Lung (tissue), 12 donors: ENCODE data around the gene HMGN4. TPM values are rescaled to one million over a fixed set of nuclear protein-coding genes. Genes with fewer than 3 reads are reported as not detected.

Source experiments
- ATAC-seq: fragments of 200-7000 bp; cut with Tn5 transposase; one replicate; pipeline ENCODE4 v1.9.1; 2020; ENCODE audit warnings: moderate number of reproducible peaks; ENCODE audit not compliant: insufficient read depth, low FRiP score
- DNase-seq, 3 donors: peaks; one replicate each; pipeline ENCODE4 v3.0.0-alpha.2; 2013 to 2017
- H3K27ac ChIP-seq, 2 donors: one replicate each; pipeline ENCODE4 v1.5.1; 2013; ENCODE audit warnings: mild to moderate bottlenecking in 2 of 2, moderate library complexity in 2 of 2, control low read depth in 1 of 2, inconsistent platforms in 1 of 2, low read depth in 1 of 2, low read length in 1 of 2
- H3K27me3 ChIP-seq, 3 donors: one replicate each; pipeline ENCODE4 v1.5.1; 2013; ENCODE audit warnings: low read length in 2 of 3; ENCODE audit not compliant: control insufficient read depth in 3 of 3, insufficient read depth in 3 of 3
- H3K36me3 ChIP-seq, 4 donors: one replicate each; pipeline ENCODE4 v1.5.1; 2013; ENCODE audit warnings: low read length in 4 of 4, mild to moderate bottlenecking in 1 of 4, moderate library complexity in 1 of 4; ENCODE audit not compliant: control insufficient read depth in 4 of 4, insufficient read depth in 4 of 4
- H3K4me1 ChIP-seq, 5 donors: one replicate each; pipeline ENCODE4 v1.5.1; 2013; ENCODE audit warnings: low read length in 5 of 5, mild to moderate bottlenecking in 2 of 5, moderate library complexity in 1 of 5; ENCODE audit not compliant: control insufficient read depth in 5 of 5, insufficient read depth in 5 of 5
- H3K4me3 ChIP-seq: one replicate; pipeline ENCODE4 v1.5.1; 2013; ENCODE audit warnings: mild to moderate bottlenecking, control low read depth, moderate library complexity
- H3K9ac ChIP-seq, 2 donors: one replicate each; pipeline ENCODE4 v1.5.1; 2013; ENCODE audit warnings: low read length in 2 of 2, control low read depth in 1 of 2; ENCODE audit not compliant: insufficient read depth in 1 of 2
- H3K9me3 ChIP-seq, 4 donors: one replicate each; pipeline ENCODE4 v1.5.1; 2013; ENCODE audit warnings: low read length in 3 of 4, mild to moderate bottlenecking in 1 of 4, moderate library complexity in 1 of 4; ENCODE audit not compliant: control insufficient read depth in 4 of 4, insufficient read depth in 3 of 4
- CTCF ChIP-seq: IDR thresholded peaks from 2 replicates; pipeline ENCODE4 v1.5.1; 2012; ENCODE audit warnings: mild to moderate bottlenecking; ENCODE audit errors: control extremely low read depth, extremely low read depth
- WGBS, 2 donors: extraction: QIAGEN DNeasy Blood & Tissue Kit; methylation state at CpG; one replicate each; pipeline ENCODE4 v1.1.7; 2013; 5-methylcytosine and 5-hydroxymethylcytosine counted together
- polyA plus RNA-seq, 2 donors: library from polyadenylated mRNA; stranded (reverse); fragments of 200-250 nt; gene quantifications; one replicate each; pipeline ENCODE4 v1.2.1, GENCODE V29; 2013
- total RNA-seq, 2 donors: library from RNA; depleted of rRNA in 1 of 2; stranded (reverse); fragments of >200 nt in 1 of 2; gene quantifications; one replicate each; pipeline ENCODE4 v1.2.1, GENCODE V29; 2014 to 2021
- donor health status: control.
- donor health status: control.
- donor health status: Bipolar disorder and iron deficiency.
- donor health status: healthy.
- donor health status: DM: yes; HTN: yes; CAD: no.

The HMGN4 gene
- total and polyA plus RNA-seq, 4 donors = 16.1 to 73.3 (median 54.2) TPM

DNA sequence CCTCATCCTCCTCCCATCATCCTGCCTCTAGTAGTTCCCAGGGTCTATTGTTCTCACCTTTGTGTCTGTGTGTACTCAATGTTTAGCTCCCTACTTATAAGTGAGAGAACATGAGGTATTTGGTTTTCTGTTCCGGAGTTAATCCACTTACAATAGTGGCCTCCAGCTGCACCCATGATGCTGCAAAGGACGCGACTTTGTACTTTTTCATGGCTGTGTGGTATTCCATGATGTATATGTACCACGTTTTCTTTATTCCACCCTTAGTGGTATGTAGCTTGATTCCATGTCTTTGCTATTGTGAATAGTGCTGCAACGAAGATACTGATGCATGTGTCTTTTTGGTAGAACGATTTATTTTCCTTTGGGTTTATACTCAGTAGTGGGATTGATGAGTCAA is 40.1 kb downstream of the HMGN4 start:
- TF ChIP-seq CTCF = no peak
- WGBS, 2 donors = 86 to 89% methylated on average over 6 of the region's 6 CpGs

GRCh38 chr6:26578741-26579140 is 40.6 kb downstream of the HMGN4 start:
- H3K27ac ChIP-seq = no peak overlapping the region
- H3K4me1 ChIP-seq = peaks cover 0 to 3% (median 0%) of the 10 kb centered on the region in 5 donors
- no peaks in the 10 kb centered on the region for H3K36me3 ChIP-seq
- TF ChIP-seq CTCF = no peak
- H3K9me3 ChIP-seq = peaks cover 0 to 6% (median 0%) of the 10 kb centered on the region in 4 donors
- DNase-seq (no peak), ATAC-seq (no peak)
- H3K4me3 ChIP-seq = no peak overlapping the region
- peaks cover 3 to 52% (median 47%) of the 10 kb centered on the region in 3 donors for H3K27me3 ChIP-seq
- WGBS, 2 donors = 97 to 98% methylated on average over 1 of the region's 1 CpG
- H3K9ac ChIP-seq = no peak overlapping the region

More for the DNA sequence above, 40.1 kb downstream of the HMGN4 start:
- Histone ChIP-seq H3K9me3 (peaks cover 0 to 6% (median 0%) of the 10 kb centered on the region in 4 donors), H3K9ac (no peak overlapping the region), H3K4me1 (peaks cover 0 to 3% (median 0%) of the 10 kb centered on the region in 5 donors), H3K27ac (no peak overlapping the region), H3K4me3 (no peak overlapping the region), H3K27me3 (peaks cover 0 to 51% (median 44%) of the 10 kb centered on the region in 3 donors), H3K36me3 (no peaks in the 10 kb centered on the region)
- DNase-seq (no peak), ATAC-seq (no peak)

DNA sequence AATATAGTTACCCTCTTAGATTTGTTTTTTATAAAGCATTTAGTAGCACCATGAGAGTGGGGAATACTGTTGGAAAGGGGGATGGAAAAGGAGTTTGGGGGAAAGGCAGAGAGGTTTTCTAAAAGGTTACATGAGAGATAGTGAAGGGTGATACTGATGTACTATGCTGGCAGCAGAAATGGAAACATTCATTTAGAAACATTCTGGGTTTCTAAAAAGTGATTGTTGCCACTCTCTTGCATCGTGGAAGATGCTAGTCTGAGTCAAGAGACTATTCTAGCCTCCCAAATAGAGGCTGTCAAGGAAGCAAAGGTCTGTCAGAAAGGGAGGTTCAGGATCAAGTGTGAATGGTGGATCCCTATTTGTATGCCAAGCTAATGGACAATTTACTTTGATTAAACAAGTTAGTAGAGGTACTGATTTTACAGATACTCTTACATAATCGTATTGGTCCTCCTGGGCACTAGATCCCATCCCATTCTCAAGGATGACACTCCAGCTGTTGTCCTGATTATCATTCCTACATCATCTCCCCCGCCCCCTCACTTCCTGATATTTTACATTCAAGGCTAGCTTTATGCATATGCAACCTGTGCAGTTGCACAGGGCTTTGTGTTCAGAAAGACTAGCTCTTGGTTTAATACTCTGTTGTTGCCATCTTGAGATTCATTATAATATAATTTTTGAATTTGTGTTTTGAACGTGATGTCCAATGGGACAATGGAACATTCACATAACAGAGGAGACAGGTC is 43.2 kb downstream of the HMGN4 start:
- no peak overlapping the region for H3K9ac ChIP-seq
- H3K4me3 ChIP-seq = no peak overlapping the region
- no peak overlapping the region for H3K27ac ChIP-seq
- H3K27me3 ChIP-seq = peaks cover 3 to 40% (median 36%) of the 10 kb centered on the region in 3 donors
- TF ChIP-seq CTCF = no peak
- H3K36me3 ChIP-seq = no peaks in the 10 kb centered on the region
- ATAC-seq = no peak
- H3K4me1 ChIP-seq = peaks cover 0 to 3% (median 0%) of the 10 kb centered on the region in 5 donors
- peaks cover 0 to 6% (median 0%) of the 10 kb centered on the region in 4 donors for H3K9me3 ChIP-seq
- WGBS, 2 donors = 58 to 66% methylated on average over 4 of the region's 4 CpGs
- no peak for DNase-seq
